ENCODE measurements around the gene SALL4. TPM values are rescaled to one million over a fixed set of nuclear protein-coding genes. Genes with fewer than 3 reads are reported as not detected.

The SALL4 gene
- polyA plus RNA-seq, 1 of the 3 experiments (the other 2 are of a cell fraction) = 0.82 TPM

DNA sequence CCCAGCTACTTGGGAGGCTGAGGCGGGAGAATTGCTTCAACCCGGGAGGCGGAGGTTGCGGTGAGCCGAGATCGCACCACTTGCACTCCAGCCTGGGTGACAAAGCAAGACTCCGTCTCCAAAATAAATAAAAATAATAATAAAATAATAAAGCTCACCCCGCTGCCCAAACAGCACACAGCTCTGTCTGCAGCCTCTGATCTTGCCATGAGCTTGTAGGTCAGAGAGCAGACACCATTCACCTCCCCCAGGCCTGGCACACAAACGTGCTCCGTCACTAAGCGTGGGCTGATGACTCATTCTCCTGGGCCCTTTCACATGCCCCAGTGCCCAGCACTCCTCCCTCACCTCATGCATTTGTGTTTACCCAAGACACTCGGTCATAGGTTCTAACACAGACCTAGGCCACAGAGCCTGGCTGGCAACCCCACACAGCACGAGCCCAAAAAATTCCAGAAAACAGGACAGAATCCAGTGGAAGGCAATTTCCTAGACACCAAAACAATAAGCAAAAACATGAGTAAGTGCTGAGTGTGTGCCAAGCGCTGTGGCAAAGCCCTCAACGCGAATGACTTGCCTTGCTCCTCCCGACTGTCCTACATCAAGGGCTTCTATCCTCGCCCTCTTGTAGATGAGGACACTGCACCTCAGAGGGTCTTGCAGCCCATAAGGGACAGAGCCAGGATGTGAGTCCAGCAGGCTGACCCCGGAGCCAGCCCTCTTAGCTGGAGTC is 52.1 kb downstream of the SALL4 start (continued):
- TF ChIP-seq, protein P1, sequence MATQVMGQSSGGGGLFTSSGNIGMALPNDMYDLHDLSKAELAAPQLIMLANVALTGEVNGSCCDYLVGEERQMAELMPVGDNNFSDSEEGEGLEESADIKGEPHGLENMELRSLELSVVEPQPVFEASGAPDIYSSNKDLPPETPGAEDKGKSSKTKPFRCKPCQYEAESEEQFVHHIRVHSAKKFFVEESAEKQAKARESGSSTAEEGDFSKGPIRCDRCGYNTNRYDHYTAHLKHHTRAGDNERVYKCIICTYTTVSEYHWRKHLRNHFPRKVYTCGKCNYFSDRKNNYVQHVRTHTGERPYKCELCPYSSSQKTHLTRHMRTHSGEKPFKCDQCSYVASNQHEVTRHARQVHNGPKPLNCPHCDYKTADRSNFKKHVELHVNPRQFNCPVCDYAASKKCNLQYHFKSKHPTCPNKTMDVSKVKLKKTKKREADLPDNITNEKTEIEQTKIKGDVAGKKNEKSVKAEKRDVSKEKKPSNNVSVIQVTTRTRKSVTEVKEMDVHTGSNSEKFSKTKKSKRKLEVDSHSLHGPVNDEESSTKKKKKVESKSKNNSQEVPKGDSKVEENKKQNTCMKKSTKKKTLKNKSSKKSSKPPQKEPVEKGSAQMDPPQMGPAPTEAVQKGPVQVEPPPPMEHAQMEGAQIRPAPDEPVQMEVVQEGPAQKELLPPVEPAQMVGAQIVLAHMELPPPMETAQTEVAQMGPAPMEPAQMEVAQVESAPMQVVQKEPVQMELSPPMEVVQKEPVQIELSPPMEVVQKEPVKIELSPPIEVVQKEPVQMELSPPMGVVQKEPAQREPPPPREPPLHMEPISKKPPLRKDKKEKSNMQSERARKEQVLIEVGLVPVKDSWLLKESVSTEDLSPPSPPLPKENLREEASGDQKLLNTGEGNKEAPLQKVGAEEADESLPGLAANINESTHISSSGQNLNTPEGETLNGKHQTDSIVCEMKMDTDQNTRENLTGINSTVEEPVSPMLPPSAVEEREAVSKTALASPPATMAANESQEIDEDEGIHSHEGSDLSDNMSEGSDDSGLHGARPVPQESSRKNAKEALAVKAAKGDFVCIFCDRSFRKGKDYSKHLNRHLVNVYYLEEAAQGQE (IDR thresholded peaks at IDR 0.05; ENCODE audit: low read depth, low read length) = no peak
- TF ChIP-seq FOXJ3 (CRISPR knock-in tag; IDR thresholded peaks at IDR 0.05) (no peak), GABPA (IDR thresholded peaks at IDR 0.05; ENCODE audit: low read depth) (no peak), SMC3 (IDR thresholded peaks at IDR 0.05; ENCODE audit: low read depth, low read length) (no peak), FOXM1 (IDR thresholded peaks at IDR 0.05; ENCODE audit: low read depth) (no peak), TCF12 (IDR thresholded peaks at IDR 0.05) (peak; percentile 58; the same call in 1 of the 2 replicates), EP300 (IDR thresholded peaks at IDR 0.05; ENCODE audit: borderline replicate concordance in 1 of 2, low read depth in 1 of 2, low read length in 1 of 2) (peak in 1 of 2 experiments; percentile 56; a peak in 1 of 4 replicates), MXI1 (IDR thresholded peaks at IDR 0.05; ENCODE audit: low read depth, low read length) (no peak)
- TF ChIP-seq, protein P2, sequence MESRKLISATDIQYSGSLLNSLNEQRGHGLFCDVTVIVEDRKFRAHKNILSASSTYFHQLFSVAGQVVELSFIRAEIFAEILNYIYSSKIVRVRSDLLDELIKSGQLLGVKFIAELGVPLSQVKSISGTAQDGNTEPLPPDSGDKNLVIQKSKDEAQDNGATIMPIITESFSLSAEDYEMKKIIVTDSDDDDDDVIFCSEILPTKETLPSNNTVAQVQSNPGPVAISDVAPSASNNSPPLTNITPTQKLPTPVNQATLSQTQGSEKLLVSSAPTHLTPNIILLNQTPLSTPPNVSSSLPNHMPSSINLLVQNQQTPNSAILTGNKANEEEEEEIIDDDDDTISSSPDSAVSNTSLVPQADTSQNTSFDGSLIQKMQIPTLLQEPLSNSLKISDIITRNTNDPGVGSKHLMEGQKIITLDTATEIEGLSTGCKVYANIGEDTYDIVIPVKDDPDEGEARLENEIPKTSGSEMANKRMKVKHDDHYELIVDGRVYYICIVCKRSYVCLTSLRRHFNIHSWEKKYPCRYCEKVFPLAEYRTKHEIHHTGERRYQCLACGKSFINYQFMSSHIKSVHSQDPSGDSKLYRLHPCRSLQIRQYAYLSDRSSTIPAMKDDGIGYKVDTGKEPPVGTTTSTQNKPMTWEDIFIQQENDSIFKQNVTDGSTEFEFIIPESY (IDR thresholded peaks at IDR 0.05; ENCODE audit: borderline replicate concordance, low read depth) = 0 out of 2 replicates have a peak, but pooled peaks have one; percentile 38

DNA sequence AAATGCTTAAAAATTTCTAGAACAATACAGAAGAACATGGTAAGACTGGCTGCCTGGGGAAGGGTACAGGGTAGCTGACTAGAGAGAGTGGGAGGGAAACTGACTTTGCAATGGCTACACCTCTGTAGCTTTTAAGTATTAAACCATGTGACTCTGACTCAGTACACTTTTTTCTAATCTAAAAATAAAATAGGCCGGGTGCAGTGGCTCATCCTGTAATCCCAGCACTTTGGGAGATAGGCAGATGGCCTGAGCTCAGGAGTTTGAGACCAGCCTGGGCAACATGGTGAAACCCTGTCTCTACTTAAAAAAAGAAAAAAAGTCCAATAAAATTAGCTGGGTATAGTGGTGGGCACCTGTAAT is 52.7 kb downstream of the SALL4 start:
- H4K20me1 ChIP-seq (ENCODE audit: insufficient read depth) = no peaks in the 10 kb centered on the region
- H3K9me3 ChIP-seq = no peaks in the 10 kb centered on the region
- H3K4me1 ChIP-seq (ENCODE audit: control insufficient read depth in 1 of 2, insufficient read depth in 2 of 2, low read depth in 1 of 2, low read length in 1 of 2) = peaks cover 8 to 22% of the 10 kb centered on the region in 2 experiments; a peak in 3 of 4 replicates
- H3K9ac ChIP-seq = peak overlapping the region; percentile 44; the same call in 1 of the 2 replicates
- H3K4me2 ChIP-seq = peak overlapping the region; percentile 38
- no peaks in the 10 kb centered on the region for H3K9me2 ChIP-seq
- H3K4me3 ChIP-seq (ENCODE audit: low read depth in 2 of 2, low read length in 1 of 2) = no peak overlapping the region
- peak; percentile 51; the same call in 1 of the 2 replicates for TF ChIP-seq MEF2A (IDR thresholded peaks at IDR 0.05; ENCODE audit: borderline replicate concordance, low read depth)
- TF ChIP-seq RFX5 (IDR thresholded peaks at IDR 0.05; ENCODE audit: low read length) = no peak
- TF ChIP-seq USF1 (IDR thresholded peaks at IDR 0.05; ENCODE audit: borderline replicate concordance, low read depth) = peak; percentile 61; the same call in 1 of the 2 replicates
- TF ChIP-seq YY1 (IDR thresholded peaks at IDR 0.05; ENCODE audit: low read depth) = no peak
- no peak for TF ChIP-seq GATA2 (CRISPR knock-in tag; IDR thresholded peaks at IDR 0.05)
- no peak overlapping the region for H2AFZ ChIP-seq (ENCODE audit: low read depth)
- H3K27ac ChIP-seq (ENCODE audit: low read depth in 2 of 2, low read length in 1 of 2) = peak overlapping the region in 1 of 2 experiments; percentile 96; a peak in 2 of 4 replicates
- no peak for DNase-seq
- peaks cover 43% of the 10 kb centered on the region for H3F3A ChIP-seq (replicated peaks; ENCODE audit: insufficient read depth)
- POLR2A ChIA-PET = no interaction called here
- CTCF ChIA-PET = interaction anchor here (1.2 kb wide), 1 partner anchor 17 kb away, joined by 3 read pairs; no protein-coding TSS in a partner anchor
- H3K27me3 ChIP-seq (ENCODE audit: insufficient read depth) = no peaks in the 10 kb centered on the region
- H3K79me2 ChIP-seq (ENCODE audit: insufficient read depth) = peaks cover 59% of the 10 kb centered on the region
- no peaks in the 10 kb centered on the region for H3K36me3 ChIP-seq (replicated peaks in 1 of 2; ENCODE audit: control insufficient read depth in 1 of 2, insufficient read depth in 2 of 2, low read length in 1 of 2)
- 15% methylated on average over 1 of the region's 1 CpG for WGBS (ENCODE audit: low lambda C conversion rate)
